ENCODE measurements around the gene HOXB8. TPM values are rescaled to one million over a fixed set of nuclear protein-coding genes. Genes with fewer than 3 reads are reported as not detected.
A peak's percentile ranks its signal among the peaks of the same experiment; 100 is the strongest.

The HOXB8 gene
- total and polyA plus RNA-seq, 10 donors: 0.07 to 0.14 TPM; not detected in 8

GRCh38 chr17:48576479-48577309, 38.4 kb downstream of the HOXB8 start:
- H3K4me1 ChIP-seq: peaks cover 5 to 73% (median 44%) of the 10 kb centered on the region in 6 donors

DNA sequence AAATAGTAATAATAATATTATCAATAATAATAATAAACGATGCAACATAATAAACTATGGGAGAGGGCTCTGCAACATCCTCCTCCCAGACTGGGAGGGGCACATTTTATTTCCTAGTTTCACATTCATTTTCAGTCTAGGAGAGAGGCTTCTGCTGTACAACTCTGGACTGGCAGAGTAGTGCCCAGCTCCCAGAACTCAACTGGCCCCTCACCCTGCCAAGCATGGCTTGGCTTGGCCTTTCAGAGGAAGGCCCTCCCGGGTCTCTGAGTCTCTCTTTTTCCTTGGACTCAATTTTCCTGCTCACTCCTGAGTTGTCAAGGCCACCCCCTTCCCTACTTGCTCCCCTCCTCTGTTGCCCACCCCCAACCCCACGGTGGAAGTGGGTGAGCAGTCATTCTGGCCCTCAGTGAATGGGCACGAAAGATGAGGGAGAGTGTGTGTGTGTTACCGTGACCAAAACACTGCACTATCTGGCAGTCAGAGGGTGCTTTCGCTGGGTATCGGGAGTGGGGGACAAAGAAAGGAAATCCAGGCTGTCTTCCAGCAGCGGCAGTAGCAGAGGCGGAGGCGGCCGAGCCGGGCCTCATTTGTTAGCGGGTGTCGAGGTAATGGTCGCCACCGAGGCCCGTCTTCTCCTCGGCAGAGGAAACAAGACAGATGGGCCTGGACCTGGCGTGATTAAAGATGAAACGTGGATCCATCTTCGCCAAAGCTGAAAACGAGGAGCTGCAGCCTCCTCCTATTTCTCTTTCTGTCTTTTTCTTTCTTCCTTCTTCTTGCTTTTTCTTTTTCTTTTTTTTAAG, 39.2 kb downstream of the HOXB8 start:
- 48 to 65% (median 61%) methylated on average over 22 of the region's 22 CpGs for WGBS, 5 donors
- Histone ChIP-seq H3K4me3 (peak overlapping the region in 3 of 8 donors; percentile 55 to 85 (median 70)), H3K9me3 (no peaks in the 10 kb centered on the region), H3K4me1 (peaks cover 5 to 65% (median 40%) of the 10 kb centered on the region in 6 donors), H3K27ac (peak overlapping the region; percentile 23 to 89 (median 81)), H3K36me3 (no peaks in the 10 kb centered on the region), H3K27me3 (replicated peaks in 1 of 7) (peaks cover 0 to 61% (median 41%) of the 10 kb centered on the region in 7 donors)
- no peak for DNase-seq
- intact Hi-C loops (cut with DNase I; ENCODE audit: low total_unique reads): no loop called here
- TF ChIP-seq POLR2A (IDR thresholded peaks at IDR 0.05) (no peak), CTCF (IDR thresholded peaks at IDR 0.05 in 8 of 11, conservative IDR thresholded peaks at IDR 0.05 in 3 of 11) (no peak), POLR2AphosphoS5 (IDR thresholded peaks at IDR 0.05) (peak in 2 of 3 donors; percentile 9 to 34)

More at GRCh38 chr17:48576479-48577309, 38.4 kb downstream of the HOXB8 start:
- no peak for DNase-seq
- 21 to 37% (median 29%) methylated on average over 21 to 43 of the region's 43 CpGs for WGBS, 5 donors
- no peak for TF ChIP-seq POLR2A (IDR thresholded peaks at IDR 0.05)
- peak in 1 of 3 donors; percentile 43 for TF ChIP-seq POLR2AphosphoS5 (IDR thresholded peaks at IDR 0.05)
- peak overlapping the region in 6 of 8 donors; percentile 15 to 85 (median 61) for H3K4me3 ChIP-seq
- no peaks in the 10 kb centered on the region for H3K36me3 ChIP-seq
- peaks cover 0 to 68% (median 50%) of the 10 kb centered on the region in 7 donors for H3K27me3 ChIP-seq (replicated peaks in 1 of 7)
- peak overlapping the region; percentile 23 to 89 (median 81) for H3K27ac ChIP-seq
- H3K9me3 ChIP-seq: no peaks in the 10 kb centered on the region
- intact Hi-C loops (cut with DNase I; ENCODE audit: low total_unique reads): no loop called here

GRCh38 chr17:48575066-48575582, 40.0 kb downstream of the HOXB8 start:
- intact Hi-C loops (cut with DNase I; ENCODE audit: low total_unique reads): no loop called here
- H3K27ac ChIP-seq: peak overlapping the region in 7 of 8 donors; percentile 58 to 89 (median 83)
- H3K4me1 ChIP-seq: peaks cover 5 to 58% (median 40%) of the 10 kb centered on the region in 6 donors
- H3K9me3 ChIP-seq: no peaks in the 10 kb centered on the region
- peak overlapping the region in 1 of 8 donors; percentile 85 for H3K4me3 ChIP-seq
- TF ChIP-seq POLR2A (IDR thresholded peaks at IDR 0.05): no peak
- TF ChIP-seq CTCF (IDR thresholded peaks at IDR 0.05 in 8 of 11, conservative IDR thresholded peaks at IDR 0.05 in 3 of 11): no peak
- no peak for TF ChIP-seq POLR2AphosphoS5 (IDR thresholded peaks at IDR 0.05)
- H3K36me3 ChIP-seq: no peaks in the 10 kb centered on the region
- peaks cover 0 to 61% (median 34%) of the 10 kb centered on the region in 7 donors for H3K27me3 ChIP-seq (replicated peaks in 1 of 7)
- DNase-seq: no peak
- WGBS, 5 donors: 66 to 84% (median 74%) methylated on average over 7 of the region's 7 CpGs

DNA sequence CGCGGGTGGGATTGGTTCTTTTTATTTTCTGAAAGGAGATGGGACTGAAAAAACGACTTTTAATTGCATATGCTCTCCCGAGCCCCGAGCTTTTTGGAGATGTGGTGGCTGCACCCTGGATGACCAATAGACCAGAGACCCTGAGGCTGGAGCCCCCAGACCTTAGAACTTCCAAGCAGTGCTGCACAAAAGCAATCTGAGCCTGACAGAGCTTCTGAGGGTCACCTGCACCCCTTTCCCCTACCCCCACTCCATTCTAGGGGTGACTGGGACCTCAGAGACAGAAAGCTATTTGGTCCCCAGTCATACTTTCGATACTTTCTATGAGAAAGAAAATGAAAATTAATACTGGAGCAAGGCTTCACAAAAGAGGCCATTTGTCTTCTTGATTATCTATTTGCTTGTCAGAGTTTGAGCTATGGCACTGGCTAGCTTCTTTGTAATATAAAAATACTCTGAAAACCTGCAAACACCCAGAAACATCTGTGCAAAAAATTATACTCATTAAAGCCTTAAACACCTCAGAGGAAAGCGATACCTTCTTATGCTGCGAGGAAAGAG, 40.5 kb downstream of the HOXB8 start:
- peak overlapping the region in 7 of 8 donors; percentile 58 to 89 (median 83) for H3K27ac ChIP-seq
- no peak for DNase-seq
- intact Hi-C loops (cut with DNase I; ENCODE audit: low total_unique reads): no loop called here
- peaks cover 0 to 61% (median 28%) of the 10 kb centered on the region in 7 donors for H3K27me3 ChIP-seq (replicated peaks in 1 of 7)
- no peaks in the 10 kb centered on the region for H3K36me3 ChIP-seq
- TF ChIP-seq POLR2A (IDR thresholded peaks at IDR 0.05) (no peak), CTCF (IDR thresholded peaks at IDR 0.05 in 8 of 11, conservative IDR thresholded peaks at IDR 0.05 in 3 of 11) (no peak), POLR2AphosphoS5 (IDR thresholded peaks at IDR 0.05) (no peak)
- peak overlapping the region in 2 of 8 donors; percentile 7 to 8 for H3K4me3 ChIP-seq
- no peaks in the 10 kb centered on the region for H3K9me3 ChIP-seq
- peaks cover 5 to 53% (median 35%) of the 10 kb centered on the region in 6 donors for H3K4me1 ChIP-seq
- 70 to 83% (median 78%) methylated on average over 8 of the region's 8 CpGs for WGBS, 5 donors
